Activated CD8-positive, alpha-beta memory T cell treated with anti-CD3 and anti-CD28 coated beads for 36 hours (primary cell): ENCODE data around the gene DLK1. TPM values are rescaled to one million over a fixed set of nuclear protein-coding genes. Genes with fewer than 3 reads are reported as not detected.

ENCODE experiments used
- CTCF ChIA-PET: fragments of 350-600 bp; sonication (Branson Sonifier 250); formaldehyde crosslinking; loops from one replicate; lab custom pipeline; 2021; ENCODE audit warnings: antibody characterized with exemption; lab: Charles Lee
- POLR2A ChIA-PET: fragments of 350-600 bp; sonication (Branson Sonifier 250); formaldehyde crosslinking; loops from one replicate; lab custom pipeline; 2021; ENCODE audit warnings: antibody characterized with exemption; lab: Charles Lee
- total RNA-seq, 2 experiments: library from RNA; stranded (reverse); gene quantifications; one replicate each; pipeline ENCODE4 v1.2.3, GENCODE V29; 2021

The DLK1 gene
- not detected for total RNA-seq

DNA sequence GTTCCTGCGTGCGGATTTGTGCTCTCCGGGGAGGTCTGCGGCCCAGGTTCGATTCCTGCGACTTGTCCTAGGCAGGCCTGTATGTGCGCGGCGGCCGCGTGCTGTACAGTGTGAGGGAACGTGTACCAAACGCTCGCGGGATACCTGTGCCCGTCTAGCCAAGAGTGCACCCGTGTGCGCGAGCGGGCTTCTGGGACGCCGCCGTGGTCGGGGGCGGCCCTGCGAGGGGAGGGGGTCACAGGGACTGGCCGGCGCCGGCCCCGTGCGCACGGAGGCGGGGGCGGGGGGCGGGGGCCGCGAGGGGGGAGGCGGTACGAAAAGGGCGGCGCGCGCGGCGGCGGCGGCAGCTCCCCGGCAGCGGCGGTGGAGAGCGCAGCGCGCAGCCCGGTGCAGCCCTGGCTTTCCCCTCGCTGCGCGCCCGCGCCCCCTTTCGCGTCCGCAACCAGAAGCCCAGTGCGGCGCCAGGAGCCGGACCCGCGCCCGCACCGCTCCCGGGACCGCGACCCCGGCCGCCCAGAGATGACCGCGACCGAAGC is at the start of gene DLK1:
Gene DLK1 (plus strand): TSS at position 343 of the 536 bp plus-strand sequence. CDS start 177 bp downstream, at position 520.
- ChIA-PET POLR2A (no interaction called here), CTCF (no interaction called here)

DNA sequence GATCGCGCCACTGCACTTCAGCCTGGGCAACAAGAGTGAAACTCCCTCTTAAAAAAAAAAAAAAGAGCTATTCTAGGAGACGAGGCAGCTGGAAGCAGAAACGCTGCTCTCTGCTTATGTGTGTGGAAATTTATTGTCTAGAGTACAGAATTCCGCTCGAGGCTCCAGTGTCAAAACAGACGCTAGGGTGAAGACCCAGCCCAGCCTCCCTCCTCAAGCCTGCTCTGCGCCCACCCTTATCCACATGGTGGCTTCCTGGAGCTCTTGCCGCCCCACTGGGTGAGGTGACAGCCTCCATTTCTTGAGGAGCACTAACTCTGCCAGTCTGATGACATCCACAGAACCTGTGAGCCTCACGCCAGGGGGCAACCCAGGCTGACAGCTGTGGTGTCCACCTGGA is 49.5 kb upstream of the DLK1 start:
- CTCF ChIA-PET = no interaction called here
- POLR2A ChIA-PET = no interaction called here

DNA sequence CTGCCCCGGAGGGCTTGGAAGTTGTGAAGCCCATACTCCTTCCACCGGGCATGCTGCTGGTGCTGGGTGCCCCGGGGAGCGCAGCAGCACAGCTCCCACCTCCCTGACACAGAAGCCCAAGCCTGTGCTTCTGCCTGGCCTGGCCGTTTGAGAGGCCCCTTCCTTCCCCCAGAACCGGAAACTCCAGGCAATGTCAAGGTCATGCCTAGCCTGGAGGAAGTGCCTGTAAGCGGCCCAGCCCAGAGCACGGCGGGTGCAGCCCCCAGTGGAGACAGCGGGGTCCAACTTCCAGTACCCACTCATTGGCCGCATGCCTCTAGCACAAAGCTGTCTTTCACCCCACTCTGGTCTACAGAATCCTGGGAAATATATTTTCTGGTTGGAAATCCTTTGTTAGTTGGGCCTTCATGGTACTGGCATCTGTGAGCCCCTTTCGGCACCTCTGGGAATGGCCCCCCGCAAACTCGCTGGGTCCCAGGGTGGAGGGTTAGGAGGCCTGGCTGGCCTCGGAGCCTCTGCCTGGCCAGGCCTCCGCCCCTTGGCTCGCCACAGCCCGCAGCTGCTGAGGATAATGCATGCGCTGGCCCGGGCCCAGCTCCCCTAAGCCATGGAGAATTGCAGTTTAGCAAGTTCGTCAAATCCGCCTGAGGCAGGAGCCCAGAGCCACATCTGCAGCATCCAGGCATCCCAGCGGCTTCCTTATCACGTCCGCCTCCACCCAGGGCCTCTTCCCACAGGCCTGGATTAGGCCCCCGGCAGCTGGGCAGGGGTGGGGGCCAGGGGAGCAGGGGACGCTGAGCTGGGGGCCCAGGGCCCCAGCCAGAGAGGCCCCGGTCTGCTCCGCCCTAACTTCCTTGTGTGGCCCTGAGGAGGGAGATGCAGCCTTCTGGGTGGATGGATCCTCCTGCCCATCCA is 48.9 kb upstream of the DLK1 start:
- ChIA-PET CTCF (no interaction called here), POLR2A (no interaction called here)

DNA sequence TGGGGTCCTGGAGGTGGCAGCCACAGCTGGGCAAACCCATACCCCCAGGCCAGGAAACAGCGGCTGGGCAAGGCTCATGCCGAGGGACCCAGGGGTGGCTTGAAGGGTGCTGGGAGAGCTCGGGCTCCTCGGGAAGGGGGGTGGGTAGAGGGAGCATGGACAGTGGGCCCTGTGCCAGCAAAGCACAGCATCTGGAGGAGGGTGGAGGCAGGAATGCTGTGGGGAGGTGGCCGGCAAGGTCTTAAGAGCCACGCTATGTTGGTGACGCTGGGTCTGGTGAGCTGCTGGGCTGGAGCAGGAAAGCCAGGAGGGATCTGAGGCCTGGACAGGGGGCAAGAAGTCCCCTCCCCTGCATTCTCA is 48.2 kb upstream of the DLK1 start:
- POLR2A ChIA-PET = no interaction called here

DNA sequence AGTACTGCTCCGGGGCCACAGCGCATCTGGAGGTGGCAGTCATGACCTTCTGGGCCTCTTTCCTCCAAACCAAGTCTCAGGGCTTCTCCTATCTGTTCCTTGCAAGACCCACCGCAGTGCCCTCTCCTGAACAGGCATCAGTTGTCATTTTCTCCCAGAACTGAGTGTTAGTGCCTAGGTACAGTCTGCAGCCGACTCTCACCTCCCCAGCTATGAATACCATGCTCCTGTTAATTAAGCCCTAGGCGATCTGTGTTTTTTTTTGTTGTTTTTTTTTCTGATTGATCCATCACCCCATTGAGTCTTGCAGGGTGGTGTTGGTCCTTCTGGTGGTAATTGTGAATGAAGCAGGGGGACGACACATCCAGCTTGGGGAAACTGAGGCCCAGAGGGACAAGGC is 47.5 kb upstream of the DLK1 start:
- POLR2A ChIA-PET = no interaction called here
- CTCF ChIA-PET = no interaction called here

More for the DNA sequence above, 48.2 kb upstream of the DLK1 start:
- CTCF ChIA-PET = no interaction called here

DNA sequence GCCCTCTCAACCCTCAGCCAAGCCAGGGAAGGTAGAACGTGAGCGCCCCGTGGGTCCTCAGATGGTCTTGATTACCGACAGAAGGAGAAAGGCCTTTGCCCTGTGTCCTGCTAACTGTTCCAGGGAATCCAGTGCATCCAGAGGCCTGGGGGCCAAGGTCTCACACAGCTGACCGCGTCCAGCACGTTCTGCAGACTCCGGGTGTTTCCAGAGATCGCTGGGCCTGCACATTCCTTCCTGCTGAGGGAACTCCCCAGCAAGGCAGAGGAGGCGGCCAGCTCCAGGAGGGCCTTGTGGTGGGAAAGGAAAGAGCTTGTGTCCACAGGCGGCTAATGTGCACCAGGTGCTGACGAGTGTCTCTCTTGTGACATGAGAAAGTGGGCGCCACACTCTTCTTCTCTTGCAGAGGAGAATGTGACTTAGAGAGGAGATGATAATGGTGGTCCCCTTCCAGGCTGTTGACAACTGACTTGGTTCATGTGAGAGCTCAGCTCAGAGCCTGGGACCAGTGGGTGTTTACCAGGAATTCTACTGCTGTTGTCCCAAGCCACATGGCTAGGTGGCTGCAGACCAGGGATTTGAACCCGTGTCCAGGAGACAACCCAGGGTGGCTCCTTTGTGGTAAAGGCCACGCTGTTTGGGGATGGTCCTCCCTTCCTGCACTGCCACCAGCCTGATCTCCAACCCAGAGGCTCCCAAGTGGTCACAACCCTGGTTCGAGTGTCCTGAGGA is 46.8 kb upstream of the DLK1 start:
- ChIA-PET CTCF (no interaction called here), POLR2A (no interaction called here)

DNA sequence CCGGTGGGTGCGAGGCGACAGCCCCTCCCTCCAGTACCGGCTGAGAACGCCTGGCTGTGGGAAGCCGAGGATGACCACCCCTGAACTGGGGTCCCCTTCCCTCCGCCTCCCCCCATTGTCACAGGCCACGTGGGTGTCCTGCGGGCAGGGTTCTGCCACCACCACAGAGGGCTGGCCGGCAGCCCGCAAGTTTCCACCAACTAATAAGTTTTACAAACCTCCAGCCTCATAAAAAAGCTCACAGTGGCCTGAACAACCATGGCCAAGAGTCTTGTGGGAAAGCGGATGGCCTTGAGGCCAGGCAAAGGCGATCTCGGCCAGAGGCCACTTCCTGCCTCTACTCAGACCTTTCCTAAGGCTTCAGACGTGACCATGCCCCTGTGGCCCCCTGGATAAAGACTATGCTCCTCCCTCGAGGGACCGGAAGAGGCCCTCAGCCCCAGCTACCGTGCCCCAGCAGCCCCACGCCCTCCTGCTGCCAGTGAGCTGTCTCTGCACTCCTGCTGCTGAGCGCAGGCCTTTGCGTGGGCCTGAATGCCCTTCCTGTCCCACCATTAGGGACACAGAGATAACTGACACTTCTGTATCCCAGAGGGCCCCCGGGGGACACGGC is 46.1 kb upstream of the DLK1 start:
- CTCF ChIA-PET = no interaction called here
- POLR2A ChIA-PET = no interaction called here

DNA sequence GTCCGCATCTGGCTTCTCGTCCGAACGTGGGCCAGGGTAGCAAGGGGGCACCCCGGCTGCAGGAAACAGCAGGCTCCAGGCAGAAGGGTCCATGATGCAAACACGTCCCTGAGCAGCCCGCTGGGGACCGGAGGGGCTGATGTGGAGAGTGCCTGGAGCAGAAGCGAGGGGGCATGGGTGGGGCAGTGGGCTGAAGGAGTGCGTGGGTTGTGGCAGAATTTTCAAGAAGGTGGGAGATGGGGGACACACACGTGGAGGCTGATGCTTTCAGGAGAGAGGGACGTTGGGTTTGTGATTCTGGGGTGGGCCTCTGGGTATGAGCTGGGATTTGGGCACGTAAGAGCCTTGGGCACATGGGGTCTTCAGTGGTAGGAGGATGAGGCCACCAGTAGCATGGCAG is 45.6 kb upstream of the DLK1 start:
- ChIA-PET POLR2A (no interaction called here), CTCF (no interaction called here)

DNA sequence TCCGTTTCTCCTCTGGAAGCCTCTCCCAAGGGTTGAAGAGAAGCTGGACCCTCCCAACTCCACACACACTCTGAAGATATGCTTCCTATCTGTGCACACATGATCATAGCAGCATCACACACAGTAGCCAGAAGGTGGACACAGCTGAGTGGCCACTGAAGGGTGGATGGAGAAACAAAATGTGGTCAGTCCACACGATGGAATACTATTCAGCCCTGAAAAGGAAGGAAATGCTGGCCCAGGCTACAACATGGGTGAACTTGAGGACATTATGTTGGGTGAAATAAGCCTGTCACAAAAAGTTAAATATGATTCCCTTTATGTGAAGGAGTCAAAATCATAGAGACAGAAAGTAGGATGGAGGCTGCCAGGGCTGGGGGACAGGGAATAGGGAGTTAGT is 43.9 kb upstream of the DLK1 start:
- ChIA-PET POLR2A (no interaction called here), CTCF (no interaction called here)

DNA sequence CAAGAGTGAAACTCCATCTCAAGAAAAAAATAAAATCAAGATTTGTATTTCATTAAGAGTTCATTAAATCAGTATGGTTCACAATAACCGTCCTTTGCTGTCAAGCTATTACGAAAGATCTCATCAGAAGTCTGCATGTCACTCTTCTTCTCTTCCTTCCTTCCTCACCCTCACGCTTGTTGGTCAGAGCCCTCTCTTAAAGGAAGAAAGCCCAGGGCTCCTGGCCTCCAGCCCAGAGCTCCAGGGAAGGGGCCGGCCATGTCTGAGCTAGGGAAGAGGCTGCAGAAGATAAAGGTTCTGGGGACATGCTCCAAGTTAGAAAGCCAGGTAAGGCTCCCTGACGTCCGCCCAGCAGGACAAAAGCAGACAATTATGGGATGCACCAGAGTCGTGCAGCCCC is 43.1 kb upstream of the DLK1 start:
- CTCF ChIA-PET = no interaction called here

DNA sequence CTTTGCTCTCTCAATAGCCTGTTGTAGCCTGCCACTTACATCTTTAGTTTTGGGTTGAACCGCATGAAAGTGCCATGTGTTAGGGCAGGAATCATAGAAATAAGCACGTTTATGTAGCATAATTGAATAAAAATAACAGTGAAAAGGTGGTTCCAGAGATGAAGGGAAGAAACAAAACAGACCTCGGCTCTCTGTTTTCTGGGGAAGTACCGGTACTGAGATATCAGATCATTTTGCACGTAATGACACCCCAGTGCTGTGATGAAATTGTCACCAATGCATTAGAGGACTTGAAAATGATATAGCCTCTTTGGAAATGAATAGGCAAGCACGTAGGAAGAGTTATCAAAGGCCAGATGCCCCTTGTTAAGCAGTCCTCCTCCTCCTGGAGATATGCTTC is 42.5 kb upstream of the DLK1 start:
- ChIA-PET POLR2A (no interaction called here), CTCF (no interaction called here)

More for the DNA sequence above, 43.1 kb upstream of the DLK1 start:
- POLR2A ChIA-PET = no interaction called here

DNA sequence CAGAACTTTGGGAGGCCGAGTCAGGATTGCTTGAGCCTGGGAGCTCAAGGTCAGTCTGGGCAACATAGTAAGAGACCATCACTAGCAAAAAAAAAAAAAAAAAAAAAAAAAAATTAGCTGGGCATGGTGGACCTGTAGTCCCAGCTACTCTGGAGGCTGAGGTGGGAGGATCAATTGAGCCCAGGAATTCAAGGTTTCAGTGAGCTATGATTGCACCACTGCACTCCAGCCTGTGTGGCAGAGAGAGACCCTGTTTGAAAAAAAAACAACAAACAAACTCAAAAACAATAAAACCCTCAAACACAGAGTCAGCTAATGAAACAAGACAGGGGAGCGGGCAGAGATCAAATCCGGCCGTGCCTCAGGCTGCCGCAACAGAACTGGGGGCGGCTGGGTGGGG is 41.7 kb upstream of the DLK1 start:
- POLR2A ChIA-PET = interaction anchor here (0.6 kb wide), 1 partner anchor 518 kb away, joined by 4 read pairs; no protein-coding TSS in a partner anchor
- CTCF ChIA-PET = no interaction called here

DNA sequence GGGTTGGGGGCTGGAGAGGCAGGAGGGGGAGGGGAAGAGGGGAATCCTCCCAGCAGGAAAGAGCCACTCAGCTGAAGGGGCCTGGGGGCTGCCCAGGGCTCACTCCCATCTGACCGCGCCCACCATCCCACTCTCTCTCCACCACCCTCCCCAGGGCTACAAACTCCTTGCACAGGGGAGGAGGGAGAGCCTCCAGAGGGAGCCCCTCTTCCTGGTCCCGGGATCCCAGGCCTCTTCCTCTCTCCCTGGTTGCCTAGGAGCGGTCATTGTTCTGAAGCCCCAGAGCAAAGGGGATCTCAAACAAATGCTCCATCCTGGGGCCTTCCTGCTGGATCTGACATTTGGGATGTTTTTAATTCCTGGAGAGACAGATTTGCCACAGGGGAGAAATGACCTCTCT is 39.8 kb upstream of the DLK1 start:
- ChIA-PET POLR2A (no interaction called here), CTCF (no interaction called here)

DNA sequence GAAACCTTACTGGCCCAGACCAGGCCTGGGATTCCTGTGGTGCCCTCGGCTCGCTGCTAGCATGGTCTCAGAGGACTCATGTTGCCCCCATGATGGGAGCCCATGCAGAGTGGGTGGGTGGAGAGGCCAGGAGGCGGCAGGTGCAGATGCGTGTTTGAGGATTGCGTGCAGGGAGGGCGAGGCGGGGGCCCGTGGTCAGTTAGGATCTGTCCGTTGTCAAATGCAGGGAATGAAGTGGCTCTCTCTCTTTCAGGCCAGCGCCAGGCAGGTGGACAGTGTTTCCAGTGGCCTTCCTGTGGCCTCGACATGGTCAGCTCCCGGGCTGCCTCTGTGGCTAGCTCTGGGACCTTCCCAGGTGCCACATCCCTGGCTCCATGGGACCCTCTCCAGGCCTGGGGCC is 39.3 kb upstream of the DLK1 start:
- POLR2A ChIA-PET = no interaction called here
- CTCF ChIA-PET = no interaction called here

DNA sequence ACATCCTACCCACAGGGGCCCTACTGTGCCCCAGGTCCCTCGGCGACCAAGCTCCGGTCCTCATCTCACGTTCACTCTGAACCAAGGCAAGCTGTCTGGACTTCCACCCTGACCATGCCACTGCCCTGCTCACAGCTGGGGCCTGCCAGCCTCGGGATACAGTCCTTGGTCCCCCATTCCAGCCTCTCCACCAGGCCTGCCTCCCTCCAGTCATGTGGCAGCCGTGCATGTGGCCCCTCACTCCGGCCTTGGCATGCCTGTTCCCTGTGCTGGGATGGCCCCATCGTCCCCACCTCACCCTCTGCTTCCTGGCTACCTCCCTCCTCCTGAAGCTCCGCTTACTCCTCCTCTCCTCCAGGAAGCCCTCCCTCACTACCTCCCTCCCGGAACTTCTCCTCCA is 38.6 kb upstream of the DLK1 start:
- CTCF ChIA-PET = no interaction called here

DNA sequence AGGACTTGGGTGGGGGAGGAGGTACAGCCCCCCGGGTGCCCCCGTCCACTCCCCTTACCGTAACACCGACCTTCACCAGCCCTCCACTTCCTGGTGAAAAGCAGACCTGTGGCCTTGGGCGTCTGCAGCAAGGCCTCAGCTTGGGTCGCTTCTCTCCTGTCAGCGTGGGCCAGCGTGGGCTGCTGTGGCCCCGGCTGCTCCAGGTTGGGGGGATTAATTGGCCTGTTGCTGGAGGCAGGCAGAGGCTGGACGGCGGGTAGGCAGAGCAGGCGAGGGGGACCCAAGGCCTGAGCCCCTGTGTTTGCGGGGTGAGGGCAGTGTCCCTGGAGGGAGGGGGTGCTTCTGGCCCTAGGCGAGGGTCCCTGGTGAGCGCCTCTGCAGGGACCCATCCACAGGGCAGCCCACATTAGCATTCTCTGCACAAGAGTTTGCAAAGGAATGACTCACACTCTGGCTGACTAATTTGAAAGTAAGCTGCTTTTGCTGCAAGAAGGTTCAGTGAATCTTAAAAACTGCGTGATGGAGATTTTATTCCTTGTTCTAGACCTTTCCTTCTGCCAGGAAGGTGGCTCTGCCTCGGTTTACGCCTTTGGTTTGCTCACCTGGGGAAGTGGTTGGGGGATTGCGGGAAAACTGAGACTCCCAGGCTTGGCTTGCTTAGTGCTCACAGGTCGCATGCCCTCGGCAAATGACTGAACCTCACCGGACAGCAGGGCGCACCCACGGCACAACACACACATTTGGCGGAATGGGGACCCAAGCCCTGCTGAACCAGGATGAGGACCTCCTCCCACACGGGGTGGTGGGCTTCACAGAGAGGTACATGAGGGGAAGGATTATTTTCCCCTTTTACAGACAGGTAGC is 37.9 kb upstream of the DLK1 start:
- ChIA-PET CTCF (no interaction called here), POLR2A (no interaction called here)

More for the DNA sequence above, 38.6 kb upstream of the DLK1 start:
- POLR2A ChIA-PET = no interaction called here

DNA sequence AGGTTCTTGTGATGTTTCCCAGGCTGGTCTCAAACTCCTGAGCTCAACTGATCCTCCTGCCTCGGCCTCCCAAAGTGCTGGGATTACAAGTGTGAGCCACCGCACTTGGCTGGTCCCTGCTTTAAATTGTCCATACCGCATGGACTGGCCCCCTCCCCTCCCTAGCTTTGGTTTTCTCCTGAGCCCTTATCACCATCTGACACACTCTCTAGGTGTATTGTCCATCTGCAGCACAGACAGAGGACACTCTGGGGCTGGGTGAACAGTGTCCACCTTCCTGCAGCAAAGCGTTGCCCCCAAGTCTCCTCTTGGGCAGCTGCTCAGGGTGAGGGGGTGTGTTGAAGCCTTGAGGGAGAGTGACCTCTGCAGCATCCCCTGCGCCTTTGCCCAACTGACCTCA is 36.0 kb upstream of the DLK1 start:
- POLR2A ChIA-PET = no interaction called here
- CTCF ChIA-PET = no interaction called here

DNA sequence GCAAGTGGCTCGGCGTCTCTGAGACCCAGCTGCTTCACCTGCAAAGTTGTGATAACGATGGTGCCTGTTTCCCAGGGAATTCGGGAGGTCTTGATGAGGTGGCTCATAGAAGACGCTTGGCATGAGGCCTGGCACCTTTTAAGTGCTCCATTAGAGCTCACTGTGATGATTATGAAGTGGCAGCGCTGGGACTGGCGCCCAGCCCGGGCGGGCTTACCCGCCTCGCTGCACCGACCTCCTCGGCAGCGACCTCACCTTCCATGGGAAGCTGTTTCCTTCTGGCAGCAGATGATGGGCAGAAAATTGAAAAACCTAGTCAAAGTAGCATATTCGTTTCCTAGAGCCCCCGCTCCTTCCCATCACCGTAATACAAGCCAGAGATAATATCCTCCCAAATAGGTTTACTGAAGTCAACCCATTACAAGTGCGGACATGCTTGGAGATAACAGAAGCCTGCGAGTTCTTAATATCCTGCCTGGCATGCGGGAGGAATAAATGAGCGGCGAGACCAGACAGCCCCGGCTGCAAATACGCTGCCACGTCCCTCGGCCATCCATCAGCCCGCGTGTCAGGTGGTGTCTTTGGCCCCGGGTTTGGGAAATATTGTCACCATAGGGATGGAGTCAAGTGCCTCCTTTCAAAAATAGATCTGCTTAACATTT is 35.2 kb upstream of the DLK1 start:
- ChIA-PET CTCF (no interaction called here), POLR2A (no interaction called here)

DNA sequence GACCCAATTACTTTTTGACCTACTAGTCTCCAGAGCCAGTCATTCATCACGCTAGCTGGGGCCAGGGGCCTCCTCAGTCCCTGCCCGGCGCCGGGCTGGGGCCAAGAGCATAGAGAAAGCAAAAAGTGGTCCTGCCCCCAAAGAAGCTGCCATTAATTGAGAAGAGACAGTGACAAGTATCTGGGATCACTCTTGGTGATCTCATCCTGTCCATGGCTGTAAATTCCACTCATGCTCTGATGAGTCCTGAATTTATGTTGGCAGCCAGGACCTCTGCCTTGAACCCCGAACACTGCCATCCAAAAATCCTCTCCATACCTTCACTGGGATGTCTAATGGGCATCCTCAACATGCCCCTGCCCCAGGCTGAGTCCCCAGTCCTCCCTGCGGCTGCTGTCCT is 34.4 kb upstream of the DLK1 start:
- POLR2A ChIA-PET = no interaction called here
- CTCF ChIA-PET = no interaction called here
